Mononuclear cell (primary cell): ENCODE results near the gene POM121. TPM values are rescaled to one million over a fixed set of nuclear protein-coding genes. Genes with fewer than 3 reads are reported as not detected.
"Not testable (repeated sequence)": the region's sequence is repeated elsewhere in the genome, so short reads cannot be mapped to it uniquely, and the experiment has no call there.

Experiments
- H3K27me3 ChIP-seq: 2 replicates; pipeline ENCODE4 v1.6.0; 2011; ENCODE audit warnings: low read length, control low read depth; ENCODE audit not compliant: insufficient read depth
- H3K4me1 ChIP-seq: 2 replicates; pipeline ENCODE4 v1.5.1; 2011; ENCODE audit warnings: mild to moderate bottlenecking, low read length, control low read depth; ENCODE audit not compliant: insufficient read depth
- H3K4me3 ChIP-seq: 2 replicates; pipeline ENCODE4 v1.5.1; 2011; ENCODE audit warnings: mild to moderate bottlenecking, low read length, moderate library complexity
- H3K9me3 ChIP-seq: 2 replicates; pipeline ENCODE4 v1.5.1; 2011; ENCODE audit warnings: low read depth, mild to moderate bottlenecking, control low read depth, low read length
- total RNA-seq: library from RNA; depleted of rRNA; stranded (reverse); fragments of >200 nt; gene quantifications from one replicate; pipeline ENCODE4 v1.2.3, GENCODE V29; 2012

The POM121 gene
- total RNA-seq = 17.4 TPM

DNA sequence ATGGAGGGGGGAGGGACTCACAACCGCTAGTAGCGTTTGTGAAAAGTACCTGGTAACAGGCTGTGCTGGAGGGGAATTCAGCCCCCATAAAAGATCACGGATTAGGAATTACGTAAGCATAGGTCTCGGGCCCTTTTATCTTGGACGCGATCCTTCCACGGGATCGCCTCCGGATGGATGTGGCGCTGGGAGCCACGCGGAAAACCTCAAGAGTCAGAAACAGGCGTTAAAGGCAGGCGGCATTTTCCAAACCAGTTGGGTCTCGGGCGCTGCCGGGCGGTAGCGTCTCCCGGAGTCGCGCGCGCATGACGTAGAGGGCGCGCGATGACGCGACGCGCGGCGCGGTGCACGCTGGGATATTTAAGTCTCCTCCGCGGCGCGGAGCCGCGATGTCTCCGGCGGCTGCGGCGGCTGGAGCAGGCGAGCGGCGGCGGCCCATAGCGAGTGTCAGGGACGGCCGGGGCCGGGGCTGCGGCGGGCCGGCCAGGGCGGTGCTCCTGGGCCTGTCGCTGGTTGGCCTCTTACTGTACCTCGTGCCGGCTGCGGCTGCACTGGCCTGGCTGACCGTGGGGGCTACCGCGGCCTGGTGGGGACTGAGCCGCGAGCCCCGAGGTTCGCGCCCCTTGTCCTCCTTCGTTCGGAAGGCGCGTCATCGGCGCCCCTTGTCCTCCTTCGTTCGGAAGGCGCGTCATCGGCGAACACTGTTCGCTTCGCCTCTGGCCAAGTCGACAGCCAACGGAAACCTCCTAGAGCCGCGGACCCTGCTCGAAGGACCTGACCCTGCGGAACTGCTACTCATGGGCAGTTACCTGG is at the start of gene POM121:
POM121 (plus strand) TSS at position 363 of the 813 bp plus-strand sequence; CDS start at position 390, 27 bp downstream.
- no peaks in the 10 kb centered on the region for H3K27me3 ChIP-seq
- peak within 1 kb of the TSS; percentile 91 for H3K4me3 ChIP-seq
- peaks cover 26% of the 10 kb centered on the region for H3K4me1 ChIP-seq
- H3K9me3 ChIP-seq = no peaks in the 10 kb centered on the region

- H3K4me3 ChIP-seq = peak overlapping the region; percentile 57
- H3K27me3 ChIP-seq, H3K4me1 ChIP-seq, H3K9me3 ChIP-seq: not testable (repeated sequence)
Observed at GRCh38 chr7:72879079-72879736, 45.7 kb upstream of the POM121 start.

- H3K9me3 ChIP-seq = not testable (repeated sequence)
Observed at GRCh38 chr7:72879737-72880215, 45.1 kb upstream of the POM121 start.

DNA sequence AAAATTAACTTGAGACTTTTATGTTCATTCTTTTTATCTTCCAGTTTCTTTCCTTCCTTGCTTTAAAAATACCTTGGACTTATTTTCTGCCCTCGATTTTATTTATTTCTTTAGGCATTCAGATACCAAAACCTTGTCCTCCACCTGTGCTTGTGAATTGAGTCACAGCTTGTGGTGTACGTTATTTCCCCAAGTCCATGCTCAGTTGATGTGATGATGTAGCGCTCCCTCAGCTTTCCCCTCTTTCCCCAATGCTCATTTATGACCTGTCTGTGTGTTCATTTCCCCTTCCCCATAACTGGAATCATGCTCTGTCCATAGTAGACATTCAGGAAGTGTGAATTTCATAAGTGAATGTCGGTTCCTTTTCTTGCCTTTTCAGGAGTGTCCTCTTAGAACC is 33.1 kb upstream of the POM121 start:
- H3K4me1 ChIP-seq, H3K27me3 ChIP-seq, H3K9me3 ChIP-seq, H3K4me3 ChIP-seq: not testable (repeated sequence)

More at GRCh38 chr7:72879737-72880215, 45.1 kb upstream of the POM121 start:
- not testable (repeated sequence) for H3K4me1 ChIP-seq, H3K27me3 ChIP-seq
- H3K4me3 ChIP-seq = peak overlapping the region; percentile 57

DNA sequence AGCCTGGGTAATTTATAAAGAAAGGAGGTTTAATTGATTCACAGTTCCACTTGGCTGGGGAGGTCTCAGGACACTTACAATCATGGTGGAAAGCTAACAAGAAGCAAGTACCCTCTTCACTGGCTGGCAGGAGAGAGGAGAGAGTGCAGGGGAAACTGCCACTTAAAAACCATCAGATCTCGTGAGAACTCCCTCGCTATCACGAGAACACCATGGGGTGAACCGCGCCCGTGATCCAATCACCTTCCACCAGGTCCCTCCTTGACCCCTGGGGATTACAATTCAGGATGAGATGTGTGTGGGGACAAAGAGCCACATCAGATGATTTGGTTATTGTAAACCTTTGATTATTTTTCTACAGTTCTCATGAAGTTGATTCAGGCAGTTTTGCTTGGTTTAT is 20.2 kb upstream of the POM121 start:
- H3K4me1 ChIP-seq, H3K4me3 ChIP-seq, H3K9me3 ChIP-seq: not testable (repeated sequence)

GRCh38 chr7:72908422-72908821 is 16.5 kb upstream of the POM121 start:
- H3K9me3 ChIP-seq, H3K27me3 ChIP-seq, H3K4me3 ChIP-seq: not testable (repeated sequence)
- H3K4me1 ChIP-seq = peaks cover 11% of the 10 kb centered on the region

More for the DNA sequence above, 20.2 kb upstream of the POM121 start:
- H3K27me3 ChIP-seq = not testable (repeated sequence)

DNA sequence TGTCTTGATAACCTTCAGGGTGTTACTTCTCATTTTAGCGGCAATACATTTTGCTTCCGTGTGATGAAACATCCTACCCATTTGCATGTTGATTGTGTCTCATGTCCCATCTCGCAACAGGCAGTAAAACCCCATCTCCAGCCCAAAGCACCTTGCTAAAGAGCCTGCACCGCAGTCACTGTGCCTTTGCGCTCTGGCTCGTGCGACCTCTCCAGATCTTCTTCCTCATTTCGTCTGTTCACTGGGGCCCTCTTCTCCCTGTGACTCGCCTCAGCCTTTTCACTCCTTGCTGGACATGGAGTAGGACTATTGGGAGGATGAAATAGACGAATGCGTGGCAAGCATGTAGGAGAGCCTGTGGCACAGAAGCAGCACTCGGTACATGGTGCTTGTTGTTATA is 13.5 kb upstream of the POM121 start:
- not testable (repeated sequence) for H3K4me3 ChIP-seq, H3K9me3 ChIP-seq, H3K27me3 ChIP-seq
- peaks cover 11% of the 10 kb centered on the region for H3K4me1 ChIP-seq

DNA sequence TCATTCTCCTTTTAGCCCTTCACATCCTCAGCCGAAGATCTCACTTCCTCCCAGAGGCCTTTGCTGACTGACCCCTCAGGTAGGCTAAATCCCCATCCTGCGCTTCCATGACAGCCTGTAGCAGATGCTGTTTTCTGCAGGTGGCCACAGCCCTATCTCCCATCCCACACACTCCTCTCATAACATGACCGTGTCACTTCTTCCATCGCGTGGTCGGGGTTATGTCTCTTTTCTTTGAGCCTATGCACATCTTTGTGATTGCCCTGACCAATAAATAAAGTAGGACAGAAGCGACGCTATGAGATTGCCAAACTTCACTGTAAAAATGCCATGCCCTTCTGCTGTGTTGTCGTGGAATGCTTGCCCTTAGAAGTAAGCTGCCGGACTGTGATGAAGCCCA is 11.1 kb upstream of the POM121 start:
- peaks cover 11% of the 10 kb centered on the region for H3K4me1 ChIP-seq
- not testable (repeated sequence) for H3K9me3 ChIP-seq, H3K27me3 ChIP-seq, H3K4me3 ChIP-seq

- not testable (repeated sequence) for H3K9me3 ChIP-seq, H3K27me3 ChIP-seq, H3K4me3 ChIP-seq
- H3K4me1 ChIP-seq = peaks cover 11% of the 10 kb centered on the region
Observed at GRCh38 chr7:72914756-72915525, 10.0 kb upstream of the POM121 start.

DNA sequence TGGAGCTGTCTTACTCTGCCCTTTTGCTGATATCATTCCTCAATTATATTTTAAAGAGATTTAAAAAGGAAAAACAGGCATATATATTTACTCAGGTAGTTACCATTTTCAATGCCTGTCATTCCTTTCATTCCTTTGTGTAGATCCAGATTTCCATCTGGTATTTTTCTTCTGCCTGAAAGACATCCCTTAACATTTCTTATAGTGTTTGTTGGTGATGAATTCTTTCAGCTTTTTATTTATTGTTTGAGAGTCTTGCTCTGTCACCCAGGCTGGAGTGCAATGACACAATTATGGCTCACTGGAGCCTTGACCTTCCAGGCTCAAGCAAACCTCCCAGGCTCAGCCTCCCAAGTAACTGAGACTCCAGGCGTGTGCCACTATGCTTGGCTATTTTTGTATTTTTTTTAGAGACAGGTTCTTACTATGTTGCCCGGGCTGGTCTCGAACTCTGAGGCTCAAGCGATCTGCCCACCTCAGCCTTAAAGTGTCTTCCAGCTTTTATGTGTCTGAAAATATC is 5.6 kb upstream of the POM121 start:
- Histone ChIP-seq H3K9me3 (no peaks in the 10 kb centered on the region), H3K27me3 (no peaks in the 10 kb centered on the region), H3K4me3 (no peak overlapping the region), H3K4me1 (peaks cover 6% of the 10 kb centered on the region)

- peaks cover 26% of the 10 kb centered on the region for H3K4me1 ChIP-seq
- no peaks in the 10 kb centered on the region for H3K27me3 ChIP-seq
- no peaks in the 10 kb centered on the region for H3K9me3 ChIP-seq
- peak overlapping the region; percentile 91 for H3K4me3 ChIP-seq
Observed at GRCh38 chr7:72924386-72924732, 536 bp upstream of the POM121 start.

GRCh38 chr7:72925546-72926120 is 738 bp downstream of the POM121 start:
- peak overlapping the region; percentile 91 for H3K4me3 ChIP-seq
- H3K27me3 ChIP-seq = no peaks in the 10 kb centered on the region
- peaks cover 26% of the 10 kb centered on the region for H3K4me1 ChIP-seq
- H3K9me3 ChIP-seq = no peaks in the 10 kb centered on the region

DNA sequence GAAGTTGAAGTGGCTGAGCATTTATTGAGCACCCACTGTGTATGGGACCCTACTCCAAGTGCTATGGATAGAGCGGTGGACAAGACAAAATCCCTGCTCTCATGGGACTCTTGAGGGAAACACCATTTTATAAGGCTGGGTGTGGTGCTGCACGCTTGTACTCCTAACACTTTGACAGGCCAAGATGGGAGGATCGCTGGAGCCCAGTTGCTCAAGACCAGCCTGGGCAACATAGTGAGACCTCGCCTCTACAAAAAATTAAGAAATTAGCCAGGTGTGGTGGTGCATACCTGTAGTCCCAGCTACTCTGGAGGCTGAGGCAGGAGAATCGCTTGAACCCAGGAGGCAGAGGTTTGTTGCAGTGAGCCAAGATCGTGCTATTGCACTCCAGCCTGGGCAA is 2.9 kb downstream of the POM121 start:
- not testable (repeated sequence) for H3K4me3 ChIP-seq, H3K27me3 ChIP-seq, H3K9me3 ChIP-seq
- peaks cover 26% of the 10 kb centered on the region for H3K4me1 ChIP-seq

DNA sequence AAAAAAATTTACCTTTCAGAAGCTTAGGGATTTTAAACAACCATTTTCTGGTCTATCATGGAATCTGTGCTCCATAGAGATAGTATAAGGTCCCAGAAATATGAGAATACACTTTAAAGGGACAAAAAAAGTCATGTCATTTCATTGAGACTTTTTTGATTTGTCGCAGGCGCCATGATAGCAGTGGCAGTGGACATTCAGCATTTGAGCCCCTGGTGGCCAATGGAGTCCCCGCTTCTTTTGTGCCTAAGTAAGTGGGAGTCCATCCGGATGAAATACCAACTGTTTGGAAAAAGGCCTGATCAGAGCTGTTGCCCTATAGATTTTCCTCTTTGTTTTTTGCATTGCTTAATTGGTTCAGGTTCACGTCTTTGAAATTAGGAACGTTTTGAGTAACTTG is 3.3 kb downstream of the POM121 start:
- not testable (repeated sequence) for H3K4me3 ChIP-seq, H3K9me3 ChIP-seq

More for the DNA sequence above, 3.3 kb downstream of the POM121 start:
- H3K4me1 ChIP-seq = peaks cover 26% of the 10 kb centered on the region
- H3K27me3 ChIP-seq = not testable (repeated sequence)
